GM23338 (cell line): ENCODE measurements around the gene AGXT. TPM values are rescaled to one million over a fixed set of nuclear protein-coding genes. Genes with fewer than 3 reads are reported as not detected.

Source experiments
- ATAC-seq: fragments of 200-7000 bp; cut with Tn5 transposase; 3 replicates; pipeline ENCODE4 v1.9.1; 2020
- DNase-seq: peaks from one replicate; pipeline ENCODE4 v3.0.0-alpha.2; 2015; ENCODE audit warnings: low spot score
- H2AFZ ChIP-seq: fragments of 200-600 bp; sonication (generic); 2 replicates; pipeline ENCODE4 v1.8.0; 2016; ENCODE audit warnings: antibody characterized with exemption, mild to moderate bottlenecking, moderate library complexity
- H3F3A ChIP-seq: fragments of 200-600 bp; sonication (generic); replicated peaks from 2 replicates; pipeline ENCODE4 v1.8.0; 2017; ENCODE audit warnings: antibody characterized with exemption, mixed run types, low read depth
- H3K27ac ChIP-seq: fragments of 200-600 bp; sonication (generic); 2 replicates; pipeline ENCODE4 v1.6.1; 2016; ENCODE audit warnings: low read depth
- H3K27me3 ChIP-seq: fragments of 200-600 bp; sonication (generic); 2 replicates; pipeline ENCODE4 v1.8.0; 2016; ENCODE audit warnings: mild to moderate bottlenecking, mixed run types, moderate library complexity; ENCODE audit not compliant: insufficient read depth
- H3K36me3 ChIP-seq: fragments of 200-600 bp; sonication (generic); 2 replicates; pipeline ENCODE4 v1.8.0; 2016; ENCODE audit warnings: mild to moderate bottlenecking; ENCODE audit not compliant: insufficient read depth
- H3K4me1 ChIP-seq: fragments of 200-600 bp; sonication (generic); 2 replicates; pipeline ENCODE4 v1.8.0; 2016; ENCODE audit warnings: mild to moderate bottlenecking, moderate library complexity; ENCODE audit not compliant: insufficient read depth
- H3K4me2 ChIP-seq: fragments of 200-600 bp; sonication (generic); 2 replicates; pipeline ENCODE4 v1.7.1; 2017; ENCODE audit warnings: mixed run types
- H3K4me3 ChIP-seq: fragments of 200-600 bp; sonication (generic); 2 replicates; pipeline ENCODE4 v1.6.1; 2016; ENCODE audit warnings: mixed run types
- H3K79me2 ChIP-seq: fragments of 200-600 bp; sonication (generic); replicated peaks from 2 replicates; pipeline ENCODE4 v1.8.0; 2017; ENCODE audit warnings: mild to moderate bottlenecking; ENCODE audit not compliant: insufficient read depth
- H3K9me2 ChIP-seq: fragments of 200-600 bp; sonication (generic); 2 replicates; pipeline ENCODE4 v1.8.0; 2017; ENCODE audit not compliant: insufficient read depth
- H4K20me1 ChIP-seq: fragments of 200-600 bp; sonication (generic); replicated peaks from 2 replicates; pipeline ENCODE4 v1.8.0; 2017; ENCODE audit warnings: mild to moderate bottlenecking; ENCODE audit not compliant: insufficient read depth
- H3K27ac Mint-ChIP-seq: 2 replicates; pipeline ENCODE4 v1.8.0; 2020; ENCODE audit warnings: inconsistent platforms, mild to moderate bottlenecking, moderate library complexity, mixed read lengths
- H3K27me3 Mint-ChIP-seq: 3 replicates; pipeline ENCODE4 v1.8.0; 2022; ENCODE audit warnings: low read depth, mild to moderate bottlenecking, moderate library complexity, mixed read lengths, inconsistent platforms; ENCODE audit not compliant: insufficient read depth, poor library complexity
- H3K36me3 Mint-ChIP-seq: 3 replicates; pipeline ENCODE4 v1.8.0; 2021; ENCODE audit warnings: low read depth, mild to moderate bottlenecking, inconsistent platforms, moderate library complexity, mixed read lengths
- H3K4me1 Mint-ChIP-seq: 3 replicates; pipeline ENCODE4 v1.8.0; 2020; ENCODE audit warnings: mild to moderate bottlenecking, inconsistent platforms, mixed read lengths
- H3K4me3 Mint-ChIP-seq: 3 replicates; pipeline ENCODE4 v1.8.0; 2021; ENCODE audit warnings: moderate library complexity, mild to moderate bottlenecking, inconsistent platforms, mixed read lengths
- H3K9me3 Mint-ChIP-seq: 3 replicates; pipeline ENCODE4 v1.8.0; 2020; ENCODE audit warnings: moderate library complexity, mild to moderate bottlenecking, inconsistent platforms, mixed read lengths
- EZH2phosphoT487 ChIP-seq: fragments of 200-600 bp; sonication (generic); IDR thresholded peaks from one replicate; pipeline ENCODE4 v1.8.1; 2018; ENCODE audit warnings: antibody characterized with exemption; ENCODE audit not compliant: unreplicated experiment
- JUNB ChIP-seq: IDR thresholded peaks from one replicate; pipeline ENCODE4 v1.6.1; 2016; ENCODE audit warnings: antibody characterized with exemption; ENCODE audit not compliant: unreplicated experiment
- NANOG ChIP-seq: IDR thresholded peaks from 2 replicates; pipeline ENCODE4 v1.6.1; 2016; ENCODE audit warnings: antibody characterized with exemption, borderline replicate concordance
- STAT1 ChIP-seq: IDR thresholded peaks from one replicate; pipeline ENCODE4 v1.6.1; 2016; ENCODE audit warnings: antibody characterized with exemption; ENCODE audit not compliant: unreplicated experiment
- polyA plus RNA-seq: library from polyadenylated mRNA; unstranded; fragments of >200 nt; fragmentation: Nextera tagmentation; extraction: Ambion mirVana; gene quantifications from 2 replicates; pipeline ENCODE4 v1.2.1, GENCODE V29; 2016
- total RNA-seq: library from RNA; depleted of rRNA; stranded (reverse); fragments of >200 nt; shearing (Covaris generic); gene quantifications from 2 replicates; pipeline ENCODE4 v1.2.3, GENCODE V29; 2014
- TF ChIP-seq, protein P1 (sequence below), 2 experiments: fragments of 200-600 bp in 1 of 2; sonication (generic) in 1 of 2; conservative IDR thresholded peaks; 2 replicates each; pipeline versions ENCODE4 v1.5.1 to v1.6.1; 2016 to 2017; ENCODE audit warnings: antibody characterized with exemption in 2 of 2, low read depth in 2 of 2, mild to moderate bottlenecking in 2 of 2, moderate library complexity in 1 of 2

The AGXT gene
- total and polyA plus RNA-seq, 2 experiments from 2014 or later = not detected

DNA sequence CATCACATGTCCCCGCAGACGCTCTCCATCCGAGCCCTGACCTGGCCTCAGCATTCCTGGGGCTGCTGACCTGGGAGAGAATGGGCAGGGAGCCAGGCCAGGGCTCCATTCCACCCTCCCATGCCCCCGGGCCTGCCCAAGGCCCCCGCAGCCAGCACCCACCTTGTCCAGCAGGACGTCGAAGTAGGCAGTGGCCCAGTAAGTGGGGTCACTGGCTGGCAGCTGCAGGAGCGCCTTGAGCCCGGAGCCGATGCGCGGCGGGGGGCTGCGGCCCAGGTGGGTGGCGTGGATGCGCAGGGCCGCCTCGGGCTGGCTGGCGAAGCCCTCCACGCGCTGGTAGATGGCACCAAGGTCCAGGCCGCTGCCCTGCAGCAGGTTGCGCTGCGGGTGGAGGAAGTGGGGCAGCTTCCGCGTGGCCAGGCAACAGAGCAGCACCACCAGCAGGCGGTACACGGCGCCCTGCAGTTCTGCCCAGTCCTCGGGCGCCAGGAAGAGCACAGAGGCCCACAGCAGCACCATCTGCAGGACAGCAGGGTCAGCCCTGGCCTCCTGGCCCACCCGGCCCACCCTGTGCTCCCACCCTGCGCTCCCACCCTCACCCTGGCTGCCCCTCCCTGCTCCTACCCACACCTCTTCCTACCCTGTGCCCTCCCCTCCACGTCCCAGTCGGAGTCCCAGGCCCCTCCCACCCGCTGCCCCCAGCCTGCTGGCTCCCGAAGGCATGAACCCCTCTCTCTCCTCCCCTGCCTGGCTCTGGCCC, 19.7 kb downstream of the AGXT start:
- Histone ChIP-seq H3F3A (no peaks in the 10 kb centered on the region), H2AFZ (no peak overlapping the region), H3K79me2 (no peaks in the 10 kb centered on the region), H4K20me1 (no peaks in the 10 kb centered on the region), H3K36me3 (no peaks in the 10 kb centered on the region), H3K27ac (no peak overlapping the region), H3K4me3 (no peak overlapping the region), H3K27me3 (no peaks in the 10 kb centered on the region), H3K9me2 (no peaks in the 10 kb centered on the region), H3K4me1 (no peaks in the 10 kb centered on the region), H3K4me2 (no peak overlapping the region)
- Mint-ChIP-seq H3K4me1 (peaks cover 3% of the 10 kb centered on the region; the same call in 1 of the 3 replicates), H3K36me3 (no peaks in the 10 kb centered on the region), H3K4me3 (no peak overlapping the region), H3K9me3 (no peaks in the 10 kb centered on the region), H3K27me3 (peaks cover 5% of the 10 kb centered on the region), H3K27ac (no peak overlapping the region)
- peak; percentile 66 for ATAC-seq
- TF ChIP-seq, protein P1, sequence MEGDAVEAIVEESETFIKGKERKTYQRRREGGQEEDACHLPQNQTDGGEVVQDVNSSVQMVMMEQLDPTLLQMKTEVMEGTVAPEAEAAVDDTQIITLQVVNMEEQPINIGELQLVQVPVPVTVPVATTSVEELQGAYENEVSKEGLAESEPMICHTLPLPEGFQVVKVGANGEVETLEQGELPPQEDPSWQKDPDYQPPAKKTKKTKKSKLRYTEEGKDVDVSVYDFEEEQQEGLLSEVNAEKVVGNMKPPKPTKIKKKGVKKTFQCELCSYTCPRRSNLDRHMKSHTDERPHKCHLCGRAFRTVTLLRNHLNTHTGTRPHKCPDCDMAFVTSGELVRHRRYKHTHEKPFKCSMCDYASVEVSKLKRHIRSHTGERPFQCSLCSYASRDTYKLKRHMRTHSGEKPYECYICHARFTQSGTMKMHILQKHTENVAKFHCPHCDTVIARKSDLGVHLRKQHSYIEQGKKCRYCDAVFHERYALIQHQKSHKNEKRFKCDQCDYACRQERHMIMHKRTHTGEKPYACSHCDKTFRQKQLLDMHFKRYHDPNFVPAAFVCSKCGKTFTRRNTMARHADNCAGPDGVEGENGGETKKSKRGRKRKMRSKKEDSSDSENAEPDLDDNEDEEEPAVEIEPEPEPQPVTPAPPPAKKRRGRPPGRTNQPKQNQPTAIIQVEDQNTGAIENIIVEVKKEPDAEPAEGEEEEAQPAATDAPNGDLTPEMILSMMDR (conservative IDR thresholded peaks at IDR 0.05; ENCODE audit: low read depth in 2 of 2) = peak in 1 of 2 experiments; percentile 35; a peak in 2 of 4 replicates
- TF ChIP-seq STAT1 = no peak
- DNase-seq = peak; percentile 25

GRCh38 chr2:240888890-240889573, 20.4 kb downstream of the AGXT start:
- Mint-ChIP-seq H3K27ac (no peak overlapping the region), H3K36me3 (no peaks in the 10 kb centered on the region), H3K4me1 (peaks cover 3% of the 10 kb centered on the region; the same call in 1 of the 3 replicates), H3K9me3 (no peaks in the 10 kb centered on the region), H3K4me3 (no peak overlapping the region), H3K27me3 (peaks cover 5% of the 10 kb centered on the region)
- no peaks in the 10 kb centered on the region for H3K27me3 ChIP-seq
- H3K36me3 ChIP-seq = no peaks in the 10 kb centered on the region
- H3F3A ChIP-seq = no peaks in the 10 kb centered on the region
- H3K4me2 ChIP-seq = no peak overlapping the region
- TF ChIP-seq JUNB = no peak
- TF ChIP-seq EZH2phosphoT487 = no peak
- TF ChIP-seq NANOG = no peak
- no peaks in the 10 kb centered on the region for H3K9me2 ChIP-seq
- no peak overlapping the region for H3K4me3 ChIP-seq
- no peak overlapping the region for H3K27ac ChIP-seq
- no peaks in the 10 kb centered on the region for H3K79me2 ChIP-seq
- H3K4me1 ChIP-seq = no peaks in the 10 kb centered on the region
- H2AFZ ChIP-seq = no peak overlapping the region
- ATAC-seq = no peak
- H4K20me1 ChIP-seq = no peaks in the 10 kb centered on the region
- DNase-seq = no peak
